Fibroblast of the aortic adventitia (primary cell): ENCODE results near the gene LAMP1. TPM values are rescaled to one million over a fixed set of nuclear protein-coding genes. Genes with fewer than 3 reads are reported as not detected.
"Not testable (repeated sequence)": the region's sequence is repeated elsewhere in the genome, so short reads cannot be mapped to it uniquely, and the experiment has no call there.

Experiments
- DNase-seq: peaks from one replicate; pipeline ENCODE4 v3.0.0-alpha.2; 2010; ENCODE audit warnings: low read depth
- H3K4me3 ChIP-seq: 2 replicates; pipeline ENCODE4 v1.5.1; 2011; ENCODE audit warnings: low read depth, mild to moderate bottlenecking, control low read depth, low read length, moderate library complexity
- total RNA-seq: library from RNA; depleted of rRNA; stranded (reverse); fragments of >200 nt; gene quantifications from 2 replicates; pipeline ENCODE4 v1.2.3, GENCODE V29; 2012; ENCODE audit warnings: low replicate concordance
- TF ChIP-seq, protein P1 (sequence below): IDR thresholded peaks from 2 replicates; pipeline ENCODE4 v1.5.1; 2011; ENCODE audit warnings: mild to moderate bottlenecking, low read length, control low read depth, inconsistent platforms; ENCODE audit not compliant: insufficient read depth

Gene LAMP1
- total RNA-seq, 1 donor: 161 TPM

DNA sequence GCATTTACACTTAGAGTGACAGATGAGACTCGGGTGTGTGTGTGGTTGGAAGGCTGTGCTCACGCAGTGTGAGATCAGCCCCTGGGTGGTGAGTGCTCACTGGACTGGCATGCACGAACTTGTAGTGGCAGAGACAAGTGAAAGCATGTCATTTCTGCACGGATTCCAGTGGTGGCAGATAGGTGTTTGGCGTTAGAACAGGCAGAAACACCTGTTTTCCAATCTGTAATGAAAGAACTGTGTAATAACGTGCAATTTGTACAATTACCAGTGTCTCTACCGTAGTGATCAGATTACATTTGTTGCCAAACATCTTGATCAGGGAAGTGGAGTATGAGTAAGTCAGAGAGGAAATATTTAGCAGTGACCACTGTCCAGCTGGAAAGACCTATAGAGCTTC lies 8.2 kb downstream of the LAMP1 start:
- DNase-seq: peak; percentile 14
- TF ChIP-seq, protein P1, sequence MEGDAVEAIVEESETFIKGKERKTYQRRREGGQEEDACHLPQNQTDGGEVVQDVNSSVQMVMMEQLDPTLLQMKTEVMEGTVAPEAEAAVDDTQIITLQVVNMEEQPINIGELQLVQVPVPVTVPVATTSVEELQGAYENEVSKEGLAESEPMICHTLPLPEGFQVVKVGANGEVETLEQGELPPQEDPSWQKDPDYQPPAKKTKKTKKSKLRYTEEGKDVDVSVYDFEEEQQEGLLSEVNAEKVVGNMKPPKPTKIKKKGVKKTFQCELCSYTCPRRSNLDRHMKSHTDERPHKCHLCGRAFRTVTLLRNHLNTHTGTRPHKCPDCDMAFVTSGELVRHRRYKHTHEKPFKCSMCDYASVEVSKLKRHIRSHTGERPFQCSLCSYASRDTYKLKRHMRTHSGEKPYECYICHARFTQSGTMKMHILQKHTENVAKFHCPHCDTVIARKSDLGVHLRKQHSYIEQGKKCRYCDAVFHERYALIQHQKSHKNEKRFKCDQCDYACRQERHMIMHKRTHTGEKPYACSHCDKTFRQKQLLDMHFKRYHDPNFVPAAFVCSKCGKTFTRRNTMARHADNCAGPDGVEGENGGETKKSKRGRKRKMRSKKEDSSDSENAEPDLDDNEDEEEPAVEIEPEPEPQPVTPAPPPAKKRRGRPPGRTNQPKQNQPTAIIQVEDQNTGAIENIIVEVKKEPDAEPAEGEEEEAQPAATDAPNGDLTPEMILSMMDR: no peak
- H3K4me3 ChIP-seq: no peak overlapping the region

DNA sequence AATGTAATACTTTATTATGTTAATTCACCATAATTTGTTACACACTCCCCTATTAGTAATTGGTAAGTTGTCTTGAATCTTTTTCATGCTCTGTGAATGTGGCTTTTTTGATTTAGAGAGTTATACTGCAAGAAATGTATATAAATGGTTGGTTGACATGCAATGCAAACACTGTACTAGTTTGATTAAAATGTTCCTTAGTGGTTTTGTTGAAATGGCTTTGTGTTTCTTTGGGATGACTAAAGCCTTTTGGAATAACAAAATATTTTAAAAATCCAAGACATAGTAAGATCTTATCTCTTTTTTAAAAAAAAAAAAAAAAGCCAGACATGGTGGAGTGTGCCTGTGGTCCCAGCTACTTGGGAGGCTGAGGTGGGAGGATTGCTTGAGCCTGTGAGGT lies 10.5 kb downstream of the LAMP1 start:
- no peak for DNase-seq
- no peak overlapping the region for H3K4me3 ChIP-seq
- TF ChIP-seq, protein P1: no peak

DNA sequence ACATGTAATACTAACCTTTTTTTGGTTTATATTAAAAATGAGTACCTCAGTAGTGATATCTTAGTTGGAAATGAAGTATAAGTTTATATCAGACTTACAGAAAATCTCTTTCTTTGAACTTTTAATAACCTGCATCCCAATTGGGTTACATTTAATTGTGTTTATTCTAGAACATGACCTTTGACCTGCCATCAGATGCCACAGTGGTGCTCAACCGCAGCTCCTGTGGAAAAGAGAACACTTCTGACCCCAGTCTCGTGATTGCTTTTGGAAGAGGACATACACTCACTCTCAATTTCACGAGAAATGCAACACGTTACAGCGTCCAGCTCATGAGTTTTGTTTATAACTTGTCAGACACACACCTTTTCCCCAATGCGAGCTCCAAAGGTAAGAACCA lies 12.4 kb downstream of the LAMP1 start:
- no peak for DNase-seq
- TF ChIP-seq, protein P1: no peak

DNA sequence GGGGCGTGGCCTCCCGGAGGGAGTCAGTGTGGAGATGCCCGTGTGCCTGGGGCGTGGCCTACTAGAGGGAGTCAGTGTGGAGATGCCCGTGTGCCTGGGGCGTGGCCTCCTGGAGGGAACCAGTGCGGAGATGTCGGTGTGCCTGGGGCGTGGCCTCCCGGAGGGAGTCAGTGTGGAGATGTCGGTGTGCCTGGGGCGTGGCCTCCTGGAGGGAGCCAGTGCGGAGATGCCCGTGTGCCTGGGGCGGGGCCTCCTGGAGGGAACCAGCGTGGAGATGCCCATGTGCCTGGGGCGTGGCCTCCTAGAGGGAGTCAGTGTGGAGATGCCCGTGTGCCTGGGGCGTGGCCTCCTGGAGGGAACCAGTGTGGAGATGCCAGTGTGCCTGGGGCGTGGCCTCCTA lies 17.1 kb downstream of the LAMP1 start:
- not testable (repeated sequence) for DNase-seq

More for the DNA sequence above, 12.4 kb downstream of the LAMP1 start:
- no peak overlapping the region for H3K4me3 ChIP-seq

DNA sequence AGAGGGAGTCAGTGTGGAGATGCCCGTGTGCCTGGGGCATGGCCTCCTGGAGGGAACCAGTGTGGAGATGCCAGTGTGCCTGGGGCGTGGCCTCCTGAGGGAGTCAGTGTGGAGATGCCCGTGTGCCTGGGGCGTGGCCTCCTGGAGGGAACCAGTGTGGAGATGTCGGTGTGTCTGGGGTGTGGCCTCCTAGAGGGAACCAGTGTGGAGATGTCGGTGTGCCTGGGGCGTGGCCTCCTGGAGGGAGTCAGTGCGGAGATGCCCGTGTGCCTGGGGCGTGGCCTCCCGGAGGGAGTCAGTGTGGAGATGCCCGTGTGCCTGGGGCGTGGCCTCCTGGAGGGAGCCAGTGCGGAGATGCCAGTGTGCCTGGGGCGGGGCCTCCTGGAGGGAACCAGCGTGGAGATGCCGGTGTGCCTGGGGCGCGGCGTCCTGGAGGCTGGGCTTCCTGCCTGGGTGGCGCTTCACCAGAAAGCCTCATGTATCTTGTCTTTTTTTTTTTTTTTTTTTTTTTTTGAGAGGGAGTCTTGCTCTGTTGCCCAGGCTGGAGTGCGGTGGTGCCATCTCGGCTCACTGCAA lies 17.9 kb downstream of the LAMP1 start:
- DNase-seq, H3K4me3 ChIP-seq: not testable (repeated sequence)

More for the DNA sequence above, 17.1 kb downstream of the LAMP1 start:
- H3K4me3 ChIP-seq: not testable (repeated sequence)

DNA sequence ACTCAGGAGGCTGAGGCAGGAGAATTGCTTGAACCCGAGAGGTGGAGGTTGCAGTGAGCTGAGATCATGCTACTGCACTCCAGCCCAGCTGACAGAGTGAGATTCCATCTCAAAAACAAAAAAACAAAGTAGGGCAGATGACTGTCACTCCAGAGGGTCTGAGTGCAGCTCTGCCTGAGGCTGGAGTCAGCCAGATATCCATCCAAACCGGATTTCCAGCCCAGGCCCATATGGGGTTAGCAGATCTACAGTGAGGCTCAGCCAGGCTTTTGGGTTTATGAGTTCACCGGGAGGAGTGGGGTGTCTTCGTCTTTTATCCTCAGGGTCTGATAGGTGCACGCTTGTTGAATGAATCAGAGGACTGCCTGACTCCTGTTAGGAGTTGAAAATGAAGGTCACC lies 19.0 kb downstream of the LAMP1 start:
- TF ChIP-seq, protein P1: no peak
- no peak overlapping the region for H3K4me3 ChIP-seq
- no peak for DNase-seq

DNA sequence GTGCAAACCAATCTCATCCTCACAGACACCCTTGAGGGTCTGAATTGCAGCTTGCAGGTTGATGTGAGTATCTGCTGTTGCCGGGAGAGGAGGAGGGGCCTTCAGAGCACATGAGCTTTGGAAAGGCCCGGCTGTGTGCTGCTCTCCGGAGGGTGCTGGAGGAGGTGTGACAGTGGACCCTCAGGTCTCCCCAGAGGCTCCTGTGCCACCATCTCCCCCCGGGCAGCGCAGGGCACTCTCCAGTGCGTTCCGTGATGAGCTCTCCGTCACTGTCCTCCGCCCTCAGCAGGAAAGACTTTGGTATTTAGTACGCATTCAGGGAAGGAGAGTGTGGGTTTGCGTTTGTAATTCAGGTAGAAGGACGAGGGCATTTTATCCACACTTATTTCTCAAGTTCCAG lies 20.0 kb downstream of the LAMP1 start:
- DNase-seq: no peak
- TF ChIP-seq, protein P1: no peak
- no peak overlapping the region for H3K4me3 ChIP-seq

DNA sequence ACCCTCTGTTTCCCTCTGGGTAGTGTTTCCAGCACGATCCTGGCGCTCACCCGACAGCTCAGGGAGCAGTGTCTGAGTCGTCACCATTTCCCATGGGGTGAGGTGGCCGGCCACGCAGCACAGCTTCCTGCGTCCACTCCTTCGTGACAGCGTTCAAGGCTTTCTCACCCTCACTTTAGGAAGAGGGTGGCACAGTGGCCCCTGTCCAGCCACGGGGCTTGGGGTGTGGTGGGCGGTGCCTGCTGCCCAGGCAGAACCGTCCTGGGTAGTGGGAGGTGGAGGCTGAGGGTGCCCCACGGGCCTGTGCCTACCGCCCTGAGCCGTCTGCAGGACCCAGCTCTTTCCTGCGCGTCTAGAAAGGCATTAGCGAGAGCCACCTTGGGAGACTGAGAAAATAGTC lies 21.9 kb downstream of the LAMP1 start:
- TF ChIP-seq, protein P1: no peak
- DNase-seq: no peak
- H3K4me3 ChIP-seq: no peak overlapping the region
